Urinary bladder (tissue), 4 donors: ENCODE results near the gene FLRT2. TPM values are rescaled to one million over a fixed set of nuclear protein-coding genes. Genes with fewer than 3 reads are reported as not detected.

Experiments
- DNase-seq: peaks from one replicate; pipeline ENCODE4 v3.0.0-alpha.2; 2015; ENCODE audit errors: extremely low spot score
- H3K27ac ChIP-seq: one replicate; pipeline ENCODE4 v1.5.1; 2013; ENCODE audit warnings: low read depth, mild to moderate bottlenecking, moderate library complexity
- H3K36me3 ChIP-seq: one replicate; pipeline ENCODE4 v1.6.1; 2013; ENCODE audit warnings: mild to moderate bottlenecking, moderate library complexity; ENCODE audit not compliant: insufficient read depth
- H3K4me1 ChIP-seq: one replicate; pipeline ENCODE4 v1.6.1; 2013; ENCODE audit warnings: mild to moderate bottlenecking, moderate library complexity; ENCODE audit not compliant: insufficient read depth
- H3K4me3 ChIP-seq: one replicate; pipeline ENCODE4 v1.5.1; 2013; ENCODE audit warnings: low read depth, low read length
- WGBS: extraction: QIAGEN DNeasy Blood & Tissue Kit; methylation state at CpG from one replicate; pipeline ENCODE4 v1.1.7; 2013; 5-methylcytosine and 5-hydroxymethylcytosine counted together
- polyA plus RNA-seq: library from polyadenylated mRNA; stranded (reverse); fragments of 200-250 nt; gene quantifications from one replicate; pipeline ENCODE4 v1.2.3, GENCODE V29; 2013
- total RNA-seq: library from RNA; depleted of rRNA; stranded (reverse); fragments of >200 nt; gene quantifications from one replicate; pipeline ENCODE4 v1.2.3, GENCODE V29; 2014
- donor health status: healthy with polysubstance abuse.
- donor health status: healthy.

The FLRT2 gene
- total and polyA plus RNA-seq, 2 donors: 15.7 to 194 TPM

DNA sequence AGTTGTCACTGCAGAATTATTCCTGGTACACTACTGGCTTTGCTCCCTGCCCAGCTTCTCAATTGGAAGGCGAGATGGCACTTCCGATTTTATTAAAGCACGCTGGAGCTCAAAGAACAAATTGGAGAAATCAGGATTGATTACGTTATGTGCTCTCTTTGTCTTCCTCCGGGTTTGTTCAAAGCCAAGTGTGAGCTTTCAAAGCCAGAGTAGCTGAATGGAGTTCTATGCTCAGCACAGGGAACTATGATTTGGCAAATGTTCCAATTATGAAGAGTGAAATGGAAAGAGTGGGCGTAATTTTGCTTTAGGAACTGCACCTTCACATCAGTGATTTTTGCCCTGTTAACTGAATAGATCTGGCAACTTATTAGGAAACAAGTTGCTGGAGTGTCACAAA is 72.4 kb downstream of the FLRT2 start:
- peaks cover 2% of the 10 kb centered on the region for H3K36me3 ChIP-seq
- WGBS: 78% methylated on average over 6 of the region's 6 CpGs

DNA sequence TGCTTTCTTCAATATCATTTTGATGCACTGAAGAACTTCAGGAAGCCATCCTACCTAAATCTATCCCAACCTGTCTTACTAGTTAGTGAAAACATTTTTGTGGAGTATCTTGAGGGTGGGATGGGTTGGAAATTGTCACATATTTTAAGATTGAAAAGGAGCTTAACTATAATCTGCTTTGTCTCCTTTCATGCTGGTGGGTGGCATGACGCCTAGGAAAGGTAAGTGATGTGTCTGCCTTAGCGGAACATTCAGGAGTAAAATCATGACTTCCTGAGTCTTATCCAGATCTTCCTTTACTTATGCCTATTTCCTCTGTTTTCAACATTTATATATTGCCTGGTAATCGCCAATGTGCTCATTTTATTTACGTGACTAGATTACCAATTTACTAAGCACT is 74.1 kb downstream of the FLRT2 start:
- Histone ChIP-seq H3K4me1 (peaks cover 1% of the 10 kb centered on the region), H3K36me3 (peaks cover 2% of the 10 kb centered on the region), H3K27ac (no peak overlapping the region), H3K4me3 (no peak overlapping the region)
- no peak for DNase-seq
- 94% methylated on average over 4 of the region's 4 CpGs for WGBS

More for the DNA sequence above, 72.4 kb downstream of the FLRT2 start:
- H3K27ac ChIP-seq: no peak overlapping the region
- peaks cover 1% of the 10 kb centered on the region for H3K4me1 ChIP-seq
- DNase-seq: no peak
- no peak overlapping the region for H3K4me3 ChIP-seq

DNA sequence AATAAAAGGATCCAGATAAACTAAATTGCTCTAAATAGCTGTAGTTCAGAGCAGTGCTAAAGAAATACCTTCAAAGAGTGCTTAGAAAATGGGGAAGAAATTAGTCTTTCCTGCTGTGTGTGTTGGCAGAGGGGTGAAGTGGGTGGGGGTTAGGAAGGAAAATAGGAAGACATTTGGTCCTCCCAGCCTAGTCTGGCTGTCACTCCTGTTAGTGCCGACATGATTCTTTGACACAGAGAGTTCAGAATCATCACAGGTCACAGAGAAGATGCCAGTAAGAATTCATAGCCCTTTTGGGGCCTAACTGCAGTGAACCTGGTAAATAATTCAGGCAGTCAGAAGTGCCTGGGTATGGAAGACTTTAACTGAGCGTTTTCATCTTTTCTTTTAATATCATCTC is 74.8 kb downstream of the FLRT2 start:
- H3K4me3 ChIP-seq: no peak overlapping the region
- peaks cover 2% of the 10 kb centered on the region for H3K36me3 ChIP-seq
- peaks cover 1% of the 10 kb centered on the region for H3K4me1 ChIP-seq
- WGBS: 42% methylated on average over 2 of the region's 2 CpGs
- no peak for DNase-seq
- H3K27ac ChIP-seq: no peak overlapping the region

DNA sequence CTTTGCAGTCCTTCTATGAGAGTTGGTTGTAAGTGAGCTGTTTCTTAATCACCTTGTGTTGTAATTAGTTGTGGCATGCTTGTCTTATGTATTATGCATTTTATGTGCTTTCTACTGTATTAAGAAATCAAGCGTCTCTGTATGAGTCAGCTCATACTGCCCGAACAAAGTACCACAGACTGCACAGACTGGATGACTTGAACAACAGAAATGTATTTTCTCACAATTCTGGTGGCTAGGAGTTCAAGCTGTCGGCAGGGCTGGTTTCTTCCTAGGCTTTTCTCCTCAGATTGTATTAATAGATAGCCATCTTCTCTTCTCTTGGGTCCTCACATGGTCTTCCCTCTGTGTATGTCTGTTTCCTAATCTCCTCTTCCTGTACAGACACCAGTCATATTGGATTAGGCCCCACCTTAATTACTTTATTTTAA is 77.7 kb downstream of the FLRT2 start:
- WGBS: 61% methylated on average over 3 of the region's 3 CpGs
- no peak for DNase-seq
- Histone ChIP-seq H3K27ac (no peak overlapping the region), H3K36me3 (no peaks in the 10 kb centered on the region), H3K4me1 (no peaks in the 10 kb centered on the region), H3K4me3 (no peak overlapping the region)

DNA sequence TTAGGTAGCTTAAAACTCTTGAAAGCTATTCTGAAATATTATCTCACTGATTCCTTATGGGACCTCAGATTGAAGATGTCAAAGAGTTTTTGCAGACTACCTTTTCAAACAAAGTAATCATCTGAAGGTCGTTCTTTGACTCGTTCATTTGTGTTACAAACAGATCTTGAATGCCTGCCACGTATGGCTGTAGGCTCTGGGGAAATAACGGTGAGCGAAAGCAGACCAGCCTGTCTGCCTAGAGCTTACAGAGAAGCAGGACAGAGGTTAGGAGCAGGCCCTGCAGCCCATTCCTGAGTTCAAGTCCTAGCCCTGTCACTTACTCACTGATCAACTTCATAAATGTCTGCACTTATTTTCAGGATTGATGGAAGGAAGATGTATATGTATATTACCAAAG is 83.6 kb downstream of the FLRT2 start:
- no peak for DNase-seq
- H3K4me3 ChIP-seq: no peak overlapping the region
- WGBS: 74% methylated on average over 5 of the region's 5 CpGs
- no peaks in the 10 kb centered on the region for H3K36me3 ChIP-seq
- no peak overlapping the region for H3K27ac ChIP-seq
- H3K4me1 ChIP-seq: no peaks in the 10 kb centered on the region

DNA sequence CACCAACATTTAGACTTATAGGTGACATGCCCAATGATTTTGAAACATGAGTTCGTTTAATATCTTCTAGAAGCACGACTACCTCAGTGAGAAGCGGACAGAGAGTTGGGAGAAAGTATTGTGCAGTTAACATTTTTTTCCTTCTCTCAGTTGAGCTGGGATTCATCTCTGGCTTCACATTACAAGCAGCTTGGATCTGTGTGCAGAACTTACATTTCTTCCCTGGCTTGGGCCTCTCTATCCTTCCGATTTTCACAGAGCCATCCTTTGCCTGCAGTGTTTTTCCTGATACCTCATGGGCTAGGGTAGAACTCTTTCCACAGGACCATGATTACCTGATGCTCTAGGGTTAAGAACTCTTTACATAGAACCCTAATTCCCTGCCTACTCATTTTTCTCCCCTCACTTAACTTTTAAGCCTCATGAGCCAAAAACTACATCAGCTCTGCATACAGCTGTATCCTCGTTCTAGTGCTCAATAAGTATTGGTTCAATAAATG is 86.5 kb downstream of the FLRT2 start:
- Histone ChIP-seq H3K27ac (no peak overlapping the region), H3K36me3 (no peaks in the 10 kb centered on the region), H3K4me3 (no peak overlapping the region), H3K4me1 (no peaks in the 10 kb centered on the region)
- no peak for DNase-seq
- WGBS: 70% methylated on average over 5 of the region's 5 CpGs

DNA sequence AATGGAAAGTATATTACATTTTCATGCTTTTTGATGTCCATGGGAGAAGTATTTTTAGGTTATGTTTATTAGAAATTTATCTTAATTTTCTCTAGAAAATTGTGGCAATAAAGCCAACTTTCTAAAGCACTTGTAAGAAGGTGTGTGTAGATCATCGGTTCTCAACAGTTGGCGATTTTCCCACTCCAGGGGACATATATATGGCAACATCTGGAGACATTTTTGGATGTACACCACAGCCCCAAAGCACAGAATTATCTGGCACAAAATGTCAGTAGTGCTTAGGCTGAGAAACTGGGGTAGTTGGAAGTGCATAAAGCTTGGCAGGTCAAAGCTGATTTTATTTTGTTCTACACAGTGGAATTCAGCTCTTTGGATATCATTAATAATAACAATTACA is 86.9 kb downstream of the FLRT2 start:
- no peaks in the 10 kb centered on the region for H3K4me1 ChIP-seq
- H3K4me3 ChIP-seq: no peak overlapping the region
- DNase-seq: no peak
- no peak overlapping the region for H3K27ac ChIP-seq
- H3K36me3 ChIP-seq: no peaks in the 10 kb centered on the region
- 72% methylated on average over 2 of the region's 2 CpGs for WGBS

DNA sequence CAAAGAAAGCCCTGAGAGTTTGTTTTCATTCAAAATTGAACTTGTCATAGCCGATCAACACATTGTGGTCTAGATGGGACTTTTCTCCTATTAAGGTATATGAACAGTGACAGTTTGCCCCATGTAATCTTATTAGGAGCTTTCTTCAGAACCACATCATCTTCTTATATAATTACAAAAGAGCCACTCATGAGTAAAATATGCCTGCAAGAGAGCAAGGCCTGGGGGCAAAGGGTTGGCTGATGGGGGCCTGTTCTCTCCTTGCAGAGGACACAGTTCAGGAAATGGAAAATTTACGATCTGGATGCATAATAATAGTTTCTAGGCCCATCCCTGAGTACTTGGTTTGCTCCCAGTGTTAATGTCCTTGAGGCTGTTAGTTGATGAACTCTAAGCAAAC is 87.8 kb downstream of the FLRT2 start:
- Histone ChIP-seq H3K4me3 (no peak overlapping the region), H3K4me1 (no peaks in the 10 kb centered on the region), H3K27ac (no peak overlapping the region), H3K36me3 (no peaks in the 10 kb centered on the region)
- DNase-seq: no peak
- 84% methylated on average over 2 of the region's 2 CpGs for WGBS

DNA sequence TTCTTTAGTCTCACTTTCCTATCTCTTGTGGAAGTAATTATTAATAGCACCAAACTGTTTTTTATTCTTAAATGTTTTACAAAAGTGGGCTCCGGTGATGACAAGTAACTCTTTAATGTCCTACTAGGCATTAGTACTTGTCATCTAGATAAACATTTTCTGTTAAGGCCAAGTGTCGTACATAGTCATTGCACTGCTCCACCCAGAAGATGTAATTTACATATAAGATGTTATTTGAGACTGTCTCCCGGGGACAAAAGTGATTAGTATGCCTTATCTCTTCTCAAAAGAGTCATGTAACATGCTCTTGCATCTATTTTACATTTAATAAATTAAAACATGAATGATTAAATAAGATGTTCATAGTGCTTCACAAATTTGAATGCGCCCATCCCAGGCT is 88.4 kb downstream of the FLRT2 start:
- no peak overlapping the region for H3K4me3 ChIP-seq
- H3K4me1 ChIP-seq: no peaks in the 10 kb centered on the region
- WGBS: 94% methylated on average over 4 of the region's 4 CpGs
- DNase-seq: no peak
- H3K36me3 ChIP-seq: no peaks in the 10 kb centered on the region
- H3K27ac ChIP-seq: no peak overlapping the region

DNA sequence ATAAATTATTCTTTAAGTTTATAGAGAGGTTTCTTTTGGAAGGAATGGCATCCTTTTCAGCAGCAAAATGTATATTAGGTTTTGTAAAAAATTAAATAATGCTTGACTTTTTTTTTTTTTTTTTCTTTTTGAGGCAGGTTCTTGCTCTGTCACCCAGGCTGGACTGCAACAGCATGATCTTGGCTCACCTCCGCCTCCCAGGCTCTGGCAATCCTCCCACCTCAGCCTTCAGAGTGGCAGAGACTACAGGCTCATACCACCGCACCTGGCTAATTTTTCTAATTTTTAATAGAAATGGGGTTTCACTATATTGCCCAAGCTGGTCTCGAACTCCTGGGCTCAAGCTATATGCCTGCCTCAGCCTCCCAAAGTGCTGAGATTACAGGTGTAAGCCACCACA is 89.0 kb downstream of the FLRT2 start:
- no peak for DNase-seq
- Histone ChIP-seq H3K4me3 (no peak overlapping the region), H3K4me1 (no peaks in the 10 kb centered on the region), H3K36me3 (no peaks in the 10 kb centered on the region), H3K27ac (no peak overlapping the region)
- 97% methylated on average over 3 of the region's 3 CpGs for WGBS

DNA sequence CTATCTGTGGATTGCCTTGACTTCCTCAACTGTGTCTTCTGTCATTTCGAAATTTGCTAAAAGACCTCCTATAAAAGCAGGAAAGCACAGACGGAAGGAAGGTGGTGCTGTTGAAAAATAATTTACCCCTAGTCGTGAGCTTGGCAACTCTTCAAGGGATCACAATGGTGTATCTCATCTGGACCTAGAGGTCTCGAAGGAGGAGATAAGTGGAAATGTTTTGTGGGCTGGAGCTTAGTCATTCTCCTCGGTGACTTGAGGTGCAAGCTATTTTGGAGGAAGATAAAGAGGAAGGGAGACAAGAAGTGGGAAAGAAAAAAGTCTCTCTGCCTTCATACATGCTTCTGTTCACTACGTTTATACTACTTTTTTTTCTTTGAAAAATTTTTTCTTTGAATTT is 89.9 kb downstream of the FLRT2 start:
- 59% methylated on average over 6 of the region's 6 CpGs for WGBS
- Histone ChIP-seq H3K27ac (no peak overlapping the region), H3K4me3 (no peak overlapping the region), H3K4me1 (no peaks in the 10 kb centered on the region), H3K36me3 (no peaks in the 10 kb centered on the region)
- DNase-seq: no peak

DNA sequence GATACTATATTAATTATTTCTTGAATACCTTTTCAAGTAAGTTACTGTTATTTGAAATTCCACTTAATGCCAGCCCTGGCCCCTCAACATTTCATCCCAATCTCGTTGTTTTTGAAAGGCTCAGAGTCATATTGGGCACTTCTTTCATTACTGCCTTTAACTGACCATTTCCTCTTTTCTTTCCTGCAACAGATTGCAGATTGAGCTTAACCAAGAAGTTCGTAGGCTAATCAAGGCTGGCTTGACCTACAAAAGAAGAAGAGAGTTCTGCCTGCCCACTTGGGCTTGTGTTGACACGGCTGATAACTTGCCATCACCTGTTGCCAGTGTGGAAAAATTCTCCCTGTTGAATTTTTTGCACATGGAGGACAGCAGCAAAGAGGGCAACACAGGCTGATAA is 91.0 kb downstream of the FLRT2 start:
- no peaks in the 10 kb centered on the region for H3K4me1 ChIP-seq
- 84% methylated on average over 3 of the region's 3 CpGs for WGBS
- no peak for DNase-seq
- H3K27ac ChIP-seq: no peak overlapping the region
- no peaks in the 10 kb centered on the region for H3K36me3 ChIP-seq
- H3K4me3 ChIP-seq: no peak overlapping the region

DNA sequence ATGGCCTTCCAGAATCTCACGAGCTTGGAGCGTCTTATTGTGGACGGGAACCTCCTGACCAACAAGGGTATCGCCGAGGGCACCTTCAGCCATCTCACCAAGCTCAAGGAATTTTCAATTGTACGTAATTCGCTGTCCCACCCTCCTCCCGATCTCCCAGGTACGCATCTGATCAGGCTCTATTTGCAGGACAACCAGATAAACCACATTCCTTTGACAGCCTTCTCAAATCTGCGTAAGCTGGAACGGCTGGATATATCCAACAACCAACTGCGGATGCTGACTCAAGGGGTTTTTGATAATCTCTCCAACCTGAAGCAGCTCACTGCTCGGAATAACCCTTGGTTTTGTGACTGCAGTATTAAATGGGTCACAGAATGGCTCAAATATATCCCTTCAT is 92.2 kb downstream of the FLRT2 start:
- Histone ChIP-seq H3K4me1 (no peaks in the 10 kb centered on the region), H3K36me3 (no peaks in the 10 kb centered on the region), H3K4me3 (no peak overlapping the region), H3K27ac (no peak overlapping the region)
- WGBS: 95% methylated on average over 13 of the region's 13 CpGs
- DNase-seq: no peak

DNA sequence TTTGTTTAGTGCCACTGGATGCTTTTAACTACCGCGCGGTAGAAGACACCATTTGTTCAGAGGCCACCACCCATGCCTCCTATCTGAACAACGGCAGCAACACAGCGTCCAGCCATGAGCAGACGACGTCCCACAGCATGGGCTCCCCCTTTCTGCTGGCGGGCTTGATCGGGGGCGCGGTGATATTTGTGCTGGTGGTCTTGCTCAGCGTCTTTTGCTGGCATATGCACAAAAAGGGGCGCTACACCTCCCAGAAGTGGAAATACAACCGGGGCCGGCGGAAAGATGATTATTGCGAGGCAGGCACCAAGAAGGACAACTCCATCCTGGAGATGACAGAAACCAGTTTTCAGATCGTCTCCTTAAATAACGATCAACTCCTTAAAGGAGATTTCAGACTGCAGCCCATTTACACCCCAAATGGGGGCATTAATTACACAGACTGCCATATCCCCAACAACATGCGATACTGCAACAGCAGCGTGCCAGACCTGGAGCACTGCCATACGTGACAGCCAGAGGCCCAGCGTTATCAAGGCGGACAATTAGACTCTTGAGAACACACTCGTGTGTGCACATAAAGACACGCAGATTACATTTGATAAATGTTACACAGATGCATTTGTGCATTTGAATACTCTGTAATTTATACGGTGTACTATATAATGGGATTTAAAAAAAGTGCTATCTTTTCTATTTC is 93.2 kb downstream of the FLRT2 start:
- H3K4me3 ChIP-seq: no peak overlapping the region
- no peaks in the 10 kb centered on the region for H3K4me1 ChIP-seq
- no peak for DNase-seq
- H3K36me3 ChIP-seq: no peaks in the 10 kb centered on the region
- H3K27ac ChIP-seq: no peak overlapping the region
- WGBS: 96% methylated on average over 27 of the region's 27 CpGs
